Lower leg skin (tissue), 3 donors: ENCODE data around the gene GTF2IRD2.
"Not testable (repeated sequence)": the region's sequence is repeated elsewhere in the genome, so short reads cannot be mapped to it uniquely, and the experiment has no call there.

Source experiments
- POLR2A ChIP-seq, 2 donors: fragments of 450-650 bp; IDR thresholded peaks; one replicate each; pipeline ENCODE4 v1.6.1; 2016 to 2017; ENCODE audit warnings: antibody characterized with exemption in 2 of 2, mild to moderate bottlenecking in 1 of 2, moderate library complexity in 1 of 2
- TF ChIP-seq, protein P1 (sequence below), 3 donors: fragments of 450-650 bp; IDR thresholded peaks; one replicate each; pipeline ENCODE4 v1.5.1; 2016; ENCODE audit warnings: antibody characterized with exemption in 3 of 3, mild to moderate bottlenecking in 3 of 3, moderate library complexity in 2 of 3

DNA sequence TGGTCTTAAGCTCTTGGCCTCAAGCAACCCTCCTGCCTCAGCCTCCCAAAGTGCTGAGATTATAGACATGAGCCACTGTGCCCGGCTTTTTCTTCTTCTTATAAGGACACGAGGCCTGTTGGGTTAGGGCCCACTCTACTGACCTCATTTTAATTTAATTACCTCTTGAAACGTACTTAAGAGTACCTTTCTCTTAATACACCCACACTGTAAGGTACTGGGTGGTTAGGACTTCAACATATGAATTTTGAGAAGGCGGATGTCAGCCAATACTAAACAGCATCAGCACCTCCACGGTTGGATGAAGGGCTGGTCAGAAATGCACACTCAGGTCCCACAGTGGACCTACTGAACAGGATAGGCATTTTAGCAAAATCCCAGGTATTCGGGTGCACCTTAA lies 69.7 kb downstream of the GTF2IRD2 start:
- TF ChIP-seq, protein P1, sequence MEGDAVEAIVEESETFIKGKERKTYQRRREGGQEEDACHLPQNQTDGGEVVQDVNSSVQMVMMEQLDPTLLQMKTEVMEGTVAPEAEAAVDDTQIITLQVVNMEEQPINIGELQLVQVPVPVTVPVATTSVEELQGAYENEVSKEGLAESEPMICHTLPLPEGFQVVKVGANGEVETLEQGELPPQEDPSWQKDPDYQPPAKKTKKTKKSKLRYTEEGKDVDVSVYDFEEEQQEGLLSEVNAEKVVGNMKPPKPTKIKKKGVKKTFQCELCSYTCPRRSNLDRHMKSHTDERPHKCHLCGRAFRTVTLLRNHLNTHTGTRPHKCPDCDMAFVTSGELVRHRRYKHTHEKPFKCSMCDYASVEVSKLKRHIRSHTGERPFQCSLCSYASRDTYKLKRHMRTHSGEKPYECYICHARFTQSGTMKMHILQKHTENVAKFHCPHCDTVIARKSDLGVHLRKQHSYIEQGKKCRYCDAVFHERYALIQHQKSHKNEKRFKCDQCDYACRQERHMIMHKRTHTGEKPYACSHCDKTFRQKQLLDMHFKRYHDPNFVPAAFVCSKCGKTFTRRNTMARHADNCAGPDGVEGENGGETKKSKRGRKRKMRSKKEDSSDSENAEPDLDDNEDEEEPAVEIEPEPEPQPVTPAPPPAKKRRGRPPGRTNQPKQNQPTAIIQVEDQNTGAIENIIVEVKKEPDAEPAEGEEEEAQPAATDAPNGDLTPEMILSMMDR (IDR thresholded peaks at IDR 0.05) = not testable (repeated sequence)
- not testable (repeated sequence) for TF ChIP-seq POLR2A (IDR thresholded peaks at IDR 0.05)
